PC-3 (cell line): ENCODE measurements around the gene WWC2. TPM values are rescaled to one million over a fixed set of nuclear protein-coding genes. Genes with fewer than 3 reads are reported as not detected.

ENCODE experiments used
- ATAC-seq: fragments of 200-7000 bp; cut with Tn5 transposase; 2 replicates; pipeline ENCODE4 v1.9.1; 2020; ENCODE audit warnings: mild to moderate bottlenecking, moderate library complexity
- BruUV-seq: library from RNA; stranded (reverse); fragments of 400-500 nt; replicated peaks from 2 replicates; lab custom pipeline; 2021; lab: Mats Ljungman, UMichigan
- CTCF ChIA-PET: fragments of 300-600 bp; sonication (Branson Sonifier 250); formaldehyde crosslinking; loops from one replicate; lab custom pipeline; 2022; ENCODE audit warnings: antibody characterized with exemption; lab: Charles Lee
- POLR2A ChIA-PET: fragments of 300-600 bp; sonication (Branson Sonifier 250); formaldehyde crosslinking; loops from one replicate; lab custom pipeline; 2022; ENCODE audit warnings: antibody characterized with exemption; ENCODE audit not compliant: unreplicated experiment; lab: Charles Lee
- DNase-seq: peaks from one replicate; pipeline ENCODE4 v3.0.0-alpha.2; 2015
- H2AFZ ChIP-seq: fragments of 300-600 bp; sonication (generic); 2 replicates; pipeline ENCODE4 v1.6.0; 2016; ENCODE audit warnings: antibody characterized with exemption, low read length
- H3F3A ChIP-seq: fragments of 300-600 bp; sonication (generic); one replicate; pipeline ENCODE4 v1.6.0; 2017; ENCODE audit warnings: antibody characterized with exemption, low read length, control low read depth, mild to moderate bottlenecking; ENCODE audit not compliant: unreplicated experiment
- H3K27ac ChIP-seq: fragments of 300-600 bp; sonication (generic); 2 replicates; pipeline ENCODE4 v1.5.1; 2016; ENCODE audit warnings: mild to moderate bottlenecking, low read length
- H3K27me3 ChIP-seq: fragments of 300-600 bp; sonication (generic); 2 replicates; pipeline ENCODE4 v1.6.1; 2016; ENCODE audit warnings: low read length, mixed read lengths
- H3K36me3 ChIP-seq: fragments of 300-600 bp; sonication (generic); 2 replicates; pipeline ENCODE4 v1.6.1; 2016; ENCODE audit warnings: low read depth, mixed run types, low read length, mixed read lengths
- H3K4me1 ChIP-seq: fragments of 300-600 bp; sonication (generic); 2 replicates; pipeline ENCODE4 v1.5.1; 2016; ENCODE audit warnings: low read length; ENCODE audit not compliant: insufficient read depth
- H3K4me2 ChIP-seq: fragments of 300-600 bp; sonication (generic); 2 replicates; pipeline ENCODE4 v1.6.0; 2016; ENCODE audit warnings: low read length
- H3K4me3 ChIP-seq: fragments of 300-600 bp; sonication (generic); 2 replicates; pipeline ENCODE4 v1.5.1; 2016; ENCODE audit warnings: mild to moderate bottlenecking, low read length, mixed read lengths
- H3K79me2 ChIP-seq: fragments of 300-600 bp; sonication (generic); 2 replicates; pipeline ENCODE4 v1.6.1; 2017; ENCODE audit warnings: low read length, mixed read lengths
- H3K9ac ChIP-seq: fragments of 300-600 bp; sonication (generic); 2 replicates; pipeline ENCODE4 v1.6.0; 2016; ENCODE audit warnings: mild to moderate bottlenecking, low read length
- H3K9me2 ChIP-seq: fragments of 300-600 bp; sonication (generic); replicated peaks from 2 replicates; pipeline ENCODE4 v1.6.1; 2016; ENCODE audit warnings: mixed run types, low read length, mixed read lengths
- H3K9me3 ChIP-seq: fragments of 300-600 bp; sonication (generic); 2 replicates; pipeline ENCODE4 v1.6.1; 2016; ENCODE audit warnings: low read length, mixed read lengths
- H4K20me1 ChIP-seq: fragments of 300-600 bp; sonication (generic); 2 replicates; pipeline ENCODE4 v1.6.1; 2016; ENCODE audit warnings: low read length, mixed read lengths
- CTCF ChIP-seq: fragments of 300-600 bp; sonication (generic); conservative IDR thresholded peaks from 2 replicates; pipeline ENCODE4 v1.5.1; 2017; ENCODE audit warnings: antibody characterized with exemption, low read depth, mild to moderate bottlenecking, low read length
- EZH2 ChIP-seq: fragments of 300-600 bp; sonication (generic); IDR thresholded peaks from one replicate; pipeline ENCODE4 v1.6.1; 2017; ENCODE audit warnings: antibody characterized with exemption, mild to moderate bottlenecking, low read length; ENCODE audit not compliant: unreplicated experiment
- EZH2phosphoT487 ChIP-seq: fragments of 300-600 bp; sonication (generic); IDR thresholded peaks from 2 replicates; pipeline ENCODE4 v1.6.1; 2018; ENCODE audit warnings: mild to moderate bottlenecking, antibody characterized with exemption, low read length, borderline replicate concordance
- intact Hi-C: fragments of 100-400 bp; cut with micrococcal nuclease; formaldehyde crosslinking; loops from 2 replicates; pipeline ENCODE4 v1.9.0; 2023
- total RNA-seq: library from RNA; depleted of rRNA; stranded (reverse); fragments of >200 nt; gene quantifications from 2 replicates; pipeline ENCODE4 v1.2.3, GENCODE V29; 2014

The WWC2 gene
- total RNA-seq, 1 experiment from 2014 or later: 15.8 TPM

DNA sequence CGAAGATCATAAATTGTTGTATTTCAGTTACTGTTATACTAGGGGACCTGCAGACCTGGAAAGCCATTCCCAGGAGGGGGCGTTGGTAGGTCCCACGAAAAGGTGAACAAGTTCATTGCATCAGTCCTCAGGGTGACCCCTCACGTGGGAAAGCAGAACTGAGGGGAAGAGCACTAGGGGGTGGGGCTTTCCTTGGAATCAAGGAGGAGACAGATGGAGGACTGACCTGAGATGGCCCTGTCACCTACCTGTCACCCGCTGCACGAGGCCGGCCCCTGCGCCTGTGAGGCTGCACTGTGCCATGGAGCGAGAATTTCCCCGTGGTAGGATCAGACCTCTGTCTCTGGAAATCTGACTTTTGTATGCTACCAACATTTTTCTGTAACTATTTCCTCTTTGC, 265.0 kb downstream of the WWC2 start:
- no TSS peak for BruUV-seq
- H3K4me1 ChIP-seq: no peaks in the 10 kb centered on the region
- H3K9me2 ChIP-seq: no peaks in the 10 kb centered on the region
- H3F3A ChIP-seq: no peaks in the 10 kb centered on the region
- no peaks in the 10 kb centered on the region for H3K79me2 ChIP-seq
- H3K27ac ChIP-seq: no peak overlapping the region
- no peak overlapping the region for H3K4me3 ChIP-seq
- POLR2A ChIA-PET: no interaction called here
- no peak overlapping the region for H3K9ac ChIP-seq
- ATAC-seq: no peak
- CTCF ChIA-PET: no interaction called here
- no peak for DNase-seq
- H3K4me2 ChIP-seq: no peak overlapping the region
- H3K27me3 ChIP-seq: no peaks in the 10 kb centered on the region
- H4K20me1 ChIP-seq: no peaks in the 10 kb centered on the region
- no peak for TF ChIP-seq EZH2phosphoT487
- no peak for TF ChIP-seq CTCF
- TF ChIP-seq EZH2: no peak
- intact Hi-C loops: no loop called here
- H2AFZ ChIP-seq: no peak overlapping the region
- H3K36me3 ChIP-seq: no peaks in the 10 kb centered on the region
- H3K9me3 ChIP-seq: no peaks in the 10 kb centered on the region

DNA sequence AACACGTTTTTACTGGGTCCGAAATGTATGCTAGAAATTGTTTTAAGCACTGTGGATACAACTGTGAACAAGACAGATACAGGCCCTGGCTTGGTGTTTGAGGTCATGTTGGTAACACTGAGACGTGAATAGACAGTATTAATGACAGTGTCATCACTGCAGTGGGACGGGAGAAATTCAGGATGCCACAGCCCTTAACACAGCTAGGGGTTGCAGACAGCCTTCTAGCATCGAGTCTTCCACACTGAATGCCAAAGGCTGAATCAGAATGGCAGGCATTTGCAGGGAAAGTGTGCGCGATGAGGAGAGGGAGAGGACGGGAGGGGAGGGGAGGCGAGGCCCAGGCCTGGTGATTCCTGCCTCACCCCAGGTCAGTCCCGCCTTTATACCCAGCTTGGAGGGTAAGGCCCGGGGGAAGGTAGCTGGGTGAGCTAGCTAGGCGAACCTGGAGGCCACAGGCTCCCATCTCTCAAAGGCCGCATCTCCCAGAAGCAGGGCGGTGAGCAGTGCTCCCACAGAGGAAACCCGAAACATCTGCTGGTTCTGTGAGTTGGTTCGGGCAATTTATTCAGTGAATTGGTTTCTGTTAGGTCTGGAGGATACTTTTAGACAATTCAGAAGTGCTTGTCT, 267.3 kb downstream of the WWC2 start:
- POLR2A ChIA-PET: no interaction called here
- no peak overlapping the region for H3K27ac ChIP-seq

More for the DNA sequence above, 267.3 kb downstream of the WWC2 start:
- CTCF ChIA-PET: no interaction called here
- Histone ChIP-seq H3K79me2 (no peaks in the 10 kb centered on the region), H3K4me2 (no peak overlapping the region), H3F3A (no peaks in the 10 kb centered on the region), H3K4me1 (no peaks in the 10 kb centered on the region), H4K20me1 (no peaks in the 10 kb centered on the region), H3K9me2 (no peaks in the 10 kb centered on the region), H3K4me3 (no peak overlapping the region), H3K27me3 (no peaks in the 10 kb centered on the region), H3K9me3 (no peaks in the 10 kb centered on the region), H3K36me3 (no peaks in the 10 kb centered on the region), H3K9ac (no peak overlapping the region), H2AFZ (no peak overlapping the region)
- TF ChIP-seq EZH2phosphoT487 (no peak), EZH2 (no peak), CTCF (no peak)
- no peak for DNase-seq
- intact Hi-C loops: no loop called here
- ATAC-seq: no peak
- no TSS peak for BruUV-seq
